ENCODE results near the gene INPP5F.
"Not testable (repeated sequence)": the region's sequence is repeated elsewhere in the genome, so short reads cannot be mapped to it uniquely, and the experiment has no call there.

Gene INPP5F

DNA sequence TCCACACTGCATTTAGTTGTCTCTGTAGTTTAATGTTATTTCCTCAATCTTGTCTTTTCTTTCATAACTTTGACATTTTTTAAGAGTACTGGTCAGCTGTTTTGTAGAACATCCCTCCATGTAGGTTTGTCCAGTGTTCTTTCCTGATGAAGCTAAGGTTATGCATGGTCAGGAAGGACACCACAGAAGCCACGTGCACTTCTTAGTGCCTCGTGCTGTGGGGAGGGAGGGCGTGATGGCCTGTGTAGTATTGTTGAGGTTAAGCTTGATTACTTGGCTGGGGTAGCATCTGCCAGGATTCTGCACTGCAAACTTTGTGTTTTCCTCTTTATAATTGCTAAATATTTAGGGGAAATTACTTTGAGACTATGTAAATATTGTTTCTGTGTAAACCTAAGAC is 98.4 kb downstream of the INPP5F start:
- no peak for DNase-seq (ENCODE audit: low spot score)

DNA sequence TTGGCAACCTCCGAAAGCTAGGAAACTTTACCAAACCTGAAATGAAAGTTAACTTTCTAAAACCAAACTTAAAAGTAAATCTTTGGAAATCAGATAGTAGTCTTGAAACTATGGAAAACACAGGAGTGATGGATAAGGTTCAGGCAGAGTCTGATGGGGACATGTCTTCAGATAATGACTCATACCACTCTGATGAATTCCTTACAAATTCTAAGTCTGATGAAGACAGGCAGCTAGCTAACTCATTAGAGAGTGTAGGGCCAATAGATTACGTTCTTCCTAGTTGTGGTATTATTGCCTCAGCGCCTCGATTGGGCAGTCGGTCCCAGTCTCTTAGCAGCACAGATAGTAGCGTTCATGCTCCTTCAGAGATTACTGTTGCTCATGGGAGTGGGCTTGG is 100.9 kb downstream of the INPP5F start:
- DNase-seq (ENCODE audit: low spot score) = no peak

DNA sequence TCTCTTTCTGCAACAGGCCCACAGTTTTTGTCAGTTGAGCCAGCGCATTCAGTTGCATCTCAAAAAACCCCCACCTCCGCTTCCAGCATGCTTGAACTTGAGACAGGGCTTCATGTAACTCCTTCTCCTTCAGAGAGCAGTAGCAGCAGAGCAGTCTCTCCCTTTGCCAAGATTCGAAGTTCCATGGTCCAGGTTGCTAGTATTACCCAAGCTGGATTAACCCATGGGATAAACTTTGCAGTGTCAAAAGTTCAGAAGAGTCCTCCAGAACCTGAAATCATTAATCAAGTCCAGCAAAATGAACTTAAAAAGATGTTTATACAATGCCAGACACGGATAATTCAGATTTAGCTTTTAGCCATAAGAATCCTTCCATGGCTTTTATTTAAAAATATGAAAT is 101.6 kb downstream of the INPP5F start:
- DNase-seq (ENCODE audit: low spot score) = no peak

DNA sequence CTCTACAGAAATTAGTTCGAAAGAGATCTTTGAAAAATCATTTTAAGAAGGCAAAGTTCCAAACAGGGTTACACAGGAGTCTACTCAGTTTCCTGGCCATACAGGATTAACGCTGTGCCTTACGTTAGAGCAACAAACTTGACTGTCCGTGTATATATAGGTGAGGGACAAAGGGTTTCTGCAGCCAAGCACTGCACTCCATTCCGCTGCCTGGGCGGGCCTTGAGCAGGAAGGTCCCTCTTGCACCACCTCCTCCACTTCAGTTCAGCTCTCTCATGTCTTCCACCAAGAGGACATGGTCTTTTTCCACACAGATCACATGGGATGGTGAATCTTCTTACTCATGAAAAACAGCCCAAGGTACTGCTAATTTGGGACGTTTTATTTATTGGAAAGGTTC is 103.6 kb downstream of the INPP5F start:
- no peak for DNase-seq (ENCODE audit: low spot score)

DNA sequence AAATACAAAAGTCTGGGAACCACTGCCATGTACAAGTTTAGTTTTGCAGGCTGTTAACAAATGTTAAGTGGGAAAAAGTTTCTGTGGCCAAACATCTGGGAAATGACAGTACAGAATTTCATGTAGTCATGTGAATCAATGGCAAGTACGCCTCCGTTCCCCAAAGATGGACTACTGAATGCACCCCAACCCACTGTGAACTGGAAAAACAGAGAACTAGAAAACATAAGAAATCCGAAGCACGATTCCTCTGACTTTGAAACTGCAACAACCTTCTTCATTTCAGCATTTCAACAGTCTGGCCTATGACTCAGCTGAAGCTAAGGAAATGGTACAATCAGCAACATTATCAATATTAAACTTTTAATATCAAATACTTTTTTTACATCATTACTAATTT is 105.0 kb downstream of the INPP5F start:
- no peak for DNase-seq (ENCODE audit: low spot score)

DNA sequence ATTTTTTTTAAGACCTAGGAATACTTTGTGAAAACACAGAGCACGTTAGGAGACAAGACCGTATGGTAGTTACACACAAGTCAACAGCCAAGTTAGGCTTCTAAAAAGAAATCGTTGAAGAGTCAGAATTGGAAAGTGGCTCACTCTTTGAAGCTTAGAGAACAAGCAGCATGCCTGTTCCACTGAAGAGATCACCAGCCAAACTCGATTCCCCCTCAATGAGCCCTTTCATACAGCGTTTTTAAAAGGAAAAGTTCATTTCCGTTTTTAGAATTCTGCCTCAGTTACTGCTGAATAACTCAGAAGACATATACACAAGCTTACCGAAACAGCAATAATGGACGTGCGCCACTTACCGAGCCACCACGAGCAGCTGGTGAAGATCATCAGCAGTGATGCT is 105.8 kb downstream of the INPP5F start:
- DNase-seq (ENCODE audit: low spot score) = no peak

DNA sequence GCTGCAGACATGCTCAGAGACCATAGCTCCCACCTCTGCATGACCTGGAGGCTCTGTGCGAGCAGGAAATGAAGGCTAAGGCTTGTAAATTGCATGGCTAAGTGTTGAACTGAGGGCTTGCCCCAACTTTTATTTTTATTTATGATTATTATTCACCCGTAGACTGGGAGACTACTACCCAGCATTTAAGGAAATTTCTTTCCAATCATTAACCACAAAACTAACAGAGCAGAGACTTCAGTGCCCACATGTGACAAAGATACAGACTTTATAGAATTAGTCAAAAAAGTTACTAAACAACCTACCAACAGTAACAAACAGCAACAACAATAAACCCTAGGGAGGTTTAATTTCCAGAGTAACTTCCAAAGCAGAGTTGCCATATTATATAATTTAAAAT is 107.1 kb downstream of the INPP5F start:
- DNase-seq (ENCODE audit: low spot score) = no peak

DNA sequence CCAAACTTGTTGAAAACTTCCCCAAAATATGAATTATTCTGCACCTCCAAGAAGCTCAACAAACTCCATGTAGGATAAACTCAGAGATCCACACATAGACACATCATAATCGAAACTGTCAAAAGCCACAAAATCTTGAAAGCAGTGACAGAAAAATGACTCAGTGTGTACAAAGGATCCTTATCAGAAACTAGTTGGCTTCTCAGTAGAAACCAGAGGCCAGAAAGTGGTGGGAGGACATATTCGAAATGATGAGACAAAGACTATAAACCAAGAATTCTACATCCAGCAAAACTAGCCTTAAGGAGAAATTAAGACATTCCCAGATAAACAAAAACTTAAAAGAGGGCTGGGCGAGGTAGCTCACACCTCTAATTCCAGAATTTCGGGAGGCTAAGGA is 108.3 kb downstream of the INPP5F start:
- no peak for DNase-seq (ENCODE audit: low spot score)

DNA sequence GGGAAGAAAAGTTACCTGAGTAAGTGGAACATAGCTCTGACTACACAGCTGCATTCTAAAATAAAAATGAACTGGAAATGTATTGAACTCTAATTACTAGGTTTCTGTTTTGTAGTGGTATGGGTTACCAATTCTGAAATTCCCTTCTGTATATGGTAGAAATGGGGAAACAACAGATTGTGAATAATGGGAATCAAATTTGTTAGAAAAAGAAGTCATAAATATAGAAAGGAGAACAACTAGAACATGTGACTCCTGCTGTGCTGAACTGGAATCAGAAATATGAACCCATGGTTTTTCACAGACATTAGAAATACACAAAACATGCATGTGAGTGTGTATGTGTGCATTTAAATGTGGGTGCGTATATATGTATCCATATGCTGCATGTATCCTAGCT is 119.8 kb downstream of the INPP5F start:
- DNase-seq (ENCODE audit: low spot score) = no peak

DNA sequence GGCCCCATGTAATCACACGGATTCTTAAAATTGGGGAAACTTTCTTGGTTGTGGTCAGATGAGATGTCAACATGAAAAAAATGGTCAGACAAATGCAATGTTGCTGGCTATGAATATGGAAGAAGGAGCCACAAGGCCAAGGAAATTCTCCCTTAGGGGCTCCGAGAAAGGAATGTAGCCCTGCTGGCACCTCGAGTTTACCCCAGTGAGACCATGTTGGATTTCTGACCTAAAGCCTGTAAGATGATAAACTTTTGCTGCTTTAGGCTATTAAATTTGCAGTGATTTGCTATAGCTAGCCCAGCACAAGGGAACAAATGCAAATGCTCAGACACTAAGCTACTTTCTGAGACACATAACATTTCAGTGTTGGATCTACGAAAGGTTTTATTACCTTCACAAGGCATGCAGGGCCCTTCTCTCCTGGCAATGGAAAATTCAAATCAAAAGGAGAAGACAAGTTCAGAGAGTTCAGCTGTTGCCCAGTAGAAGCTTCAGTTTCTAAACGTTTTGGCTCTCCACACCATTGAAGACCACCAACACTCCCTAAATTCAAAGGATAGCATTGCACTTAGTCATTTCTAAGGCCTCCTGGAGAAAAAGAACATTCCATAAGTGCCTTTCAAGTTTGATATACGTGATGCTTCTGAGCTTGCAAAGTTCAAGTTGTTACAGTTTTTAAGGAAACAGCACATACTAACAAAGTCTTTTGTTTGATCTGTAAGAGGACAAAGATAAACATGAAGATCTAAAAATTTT is 123.4 kb downstream of the INPP5F start:
- no peak for DNase-seq (ENCODE audit: low spot score)

DNA sequence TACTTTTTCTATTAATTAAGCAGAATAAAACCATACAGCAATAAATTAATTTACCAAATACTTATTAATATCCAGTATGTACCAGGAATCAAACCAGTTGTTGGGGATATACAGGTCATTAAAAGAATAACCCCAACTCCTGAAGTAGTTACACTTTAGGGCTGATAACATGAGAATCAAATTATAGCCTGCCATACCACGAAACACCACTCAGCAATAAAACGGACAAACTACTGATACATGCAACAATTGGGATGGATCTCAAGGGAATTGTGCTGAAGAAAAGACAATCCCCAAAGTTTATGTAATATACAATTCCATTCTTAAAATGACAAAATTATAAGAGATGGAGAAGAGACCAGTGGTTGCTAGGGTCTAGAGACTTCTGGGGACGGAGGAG is 124.1 kb downstream of the INPP5F start:
- DNase-seq (ENCODE audit: low spot score) = no peak

DNA sequence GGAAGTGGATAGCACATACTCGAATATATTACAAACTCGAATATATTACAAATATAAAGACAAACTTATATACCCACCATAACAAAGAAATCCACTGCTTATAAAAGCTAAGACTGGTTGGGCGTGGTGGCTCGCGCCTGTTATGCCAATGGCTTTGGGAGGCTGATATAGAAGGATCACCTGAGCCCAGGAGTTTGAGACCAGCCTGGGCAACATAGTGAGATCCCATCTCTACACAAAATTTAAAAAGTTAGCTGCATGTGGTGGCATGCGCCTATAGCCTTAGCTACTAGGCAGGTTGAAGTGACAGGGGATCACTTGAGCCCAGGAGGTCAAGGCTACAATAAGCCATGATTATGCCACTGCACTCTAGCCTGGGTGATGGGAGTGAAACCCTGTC is 126.4 kb downstream of the INPP5F start:
- no peak for DNase-seq (ENCODE audit: low spot score)

DNA sequence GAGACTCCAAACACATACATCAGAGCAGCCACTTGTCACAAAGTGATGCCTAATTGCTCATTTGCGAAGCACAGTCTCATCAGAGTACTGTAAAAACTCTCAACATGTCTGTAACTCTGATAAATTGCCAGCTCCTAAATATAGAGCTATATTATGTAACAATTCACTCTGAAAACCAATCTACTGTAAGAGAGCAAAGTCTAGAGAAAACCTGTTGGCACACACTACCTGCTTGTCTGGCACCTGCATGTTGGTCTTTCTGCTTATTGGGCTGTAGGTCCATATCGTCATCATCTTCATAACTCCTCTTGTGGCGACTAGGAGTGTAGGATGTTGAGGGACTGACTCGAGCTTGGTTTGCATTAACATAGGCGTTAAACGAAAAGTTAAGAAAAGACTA is 127.0 kb downstream of the INPP5F start:
- no peak for DNase-seq (ENCODE audit: low spot score)

DNA sequence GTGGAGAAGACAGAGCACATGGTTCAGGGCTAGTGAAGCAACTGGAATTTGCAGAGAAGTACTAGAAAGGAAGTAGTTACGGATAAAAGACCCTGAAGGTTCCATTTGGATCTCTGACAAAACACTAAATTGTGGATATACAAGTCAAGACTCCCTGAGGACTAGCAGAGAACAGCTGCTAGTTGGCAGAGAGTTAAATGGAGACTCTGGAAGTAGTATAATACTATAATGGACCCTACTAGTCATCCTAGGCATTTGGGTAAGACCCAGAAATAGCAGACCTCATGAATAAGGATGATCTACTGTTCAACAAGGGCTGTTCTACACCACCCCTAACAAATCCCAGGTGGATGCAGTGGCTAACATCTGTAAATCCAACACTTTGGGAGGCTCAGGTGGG is 127.7 kb downstream of the INPP5F start:
- no peak for DNase-seq (ENCODE audit: low spot score)

DNA sequence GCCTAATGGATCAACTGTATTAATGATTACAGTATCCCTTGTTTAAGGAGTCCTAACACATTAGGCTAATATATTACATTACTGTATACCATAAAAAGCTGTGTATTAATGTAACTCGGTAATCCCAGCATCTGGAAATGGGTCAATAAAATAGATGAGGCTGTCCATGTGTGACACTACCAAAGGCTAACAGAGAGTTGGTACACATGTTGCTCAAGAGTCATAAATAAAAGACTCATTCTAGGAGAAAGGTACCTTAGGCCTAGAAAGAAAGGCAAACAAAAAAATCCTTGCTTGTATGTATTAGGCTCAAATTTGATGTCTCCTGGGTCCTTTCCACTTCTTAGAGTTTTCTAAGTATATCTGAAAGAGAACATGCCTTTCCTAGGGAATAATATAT is 132.2 kb downstream of the INPP5F start:
- no peak for DNase-seq (ENCODE audit: low spot score)

DNA sequence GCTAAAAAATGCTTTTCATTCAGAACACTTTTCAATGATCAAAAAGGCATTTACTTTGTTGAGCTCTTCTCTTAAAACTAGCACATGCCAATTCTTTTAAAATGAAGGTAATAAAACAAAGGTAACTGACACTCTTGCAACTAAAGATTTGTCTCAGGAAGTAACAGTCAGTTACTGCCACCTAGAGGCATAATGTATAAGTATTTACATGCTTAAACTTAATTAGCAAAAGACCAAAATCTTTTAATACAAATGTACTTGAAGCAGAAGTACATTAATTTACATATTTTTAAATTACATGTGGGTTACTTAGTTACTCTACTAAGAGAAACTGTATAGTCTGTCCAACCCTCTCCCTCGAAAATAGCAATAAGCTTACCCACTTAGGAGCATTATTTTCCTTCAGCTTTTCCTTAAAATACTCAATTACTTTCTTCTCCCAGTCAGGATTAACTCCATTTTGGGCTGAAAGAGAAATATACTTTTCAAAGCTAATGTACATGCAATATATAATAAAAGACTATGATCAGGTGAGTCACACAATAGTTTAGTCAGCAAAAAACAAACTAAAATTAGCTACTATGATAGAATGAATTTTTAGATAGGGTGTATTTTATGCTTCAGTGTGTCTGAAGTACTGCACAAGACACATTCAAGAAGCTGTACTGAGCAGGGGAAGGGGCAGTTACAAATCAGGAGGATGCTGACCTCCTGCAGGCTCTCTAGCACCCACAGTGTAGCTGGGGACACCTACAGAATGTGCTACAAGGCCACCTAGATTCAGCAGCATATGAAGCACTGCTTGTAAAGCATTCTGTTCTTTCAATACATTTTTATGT is 133.8 kb downstream of the INPP5F start:
- DNase-seq (ENCODE audit: low spot score) = no peak

DNA sequence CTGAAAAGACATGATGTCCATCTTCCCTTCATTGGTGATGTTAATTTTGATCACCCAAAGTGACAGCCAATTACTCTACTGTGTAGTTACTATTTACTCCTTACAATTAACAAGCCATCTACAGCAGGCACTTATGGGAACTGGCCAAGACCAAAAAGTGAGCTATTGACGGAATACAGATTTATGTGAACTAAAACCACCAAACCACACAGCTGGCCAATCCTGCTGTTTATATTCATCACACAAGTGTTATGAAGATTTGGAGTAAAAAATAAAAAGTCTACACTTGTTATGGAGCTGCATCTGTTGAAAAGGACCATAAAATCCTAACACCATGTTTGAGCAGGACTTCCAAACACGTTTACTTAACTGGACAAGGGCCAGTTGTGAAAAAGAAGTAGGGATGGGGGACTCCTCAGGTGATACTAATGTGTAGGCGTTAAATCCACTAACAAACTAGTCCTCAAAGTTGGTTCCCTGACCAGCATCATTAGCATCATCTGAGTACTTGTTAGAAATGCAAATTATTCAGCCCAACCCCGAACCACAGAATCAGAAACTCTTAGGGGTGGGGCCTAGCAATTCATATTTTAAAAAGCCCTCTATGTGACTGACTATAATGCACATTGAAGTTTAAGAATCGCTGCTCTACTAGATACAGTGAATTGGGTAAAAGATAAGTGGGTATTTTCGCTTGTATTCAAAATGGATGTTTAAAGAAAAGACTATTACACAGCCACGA is 135.2 kb downstream of the INPP5F start:
- DNase-seq (ENCODE audit: low spot score) = no peak

DNA sequence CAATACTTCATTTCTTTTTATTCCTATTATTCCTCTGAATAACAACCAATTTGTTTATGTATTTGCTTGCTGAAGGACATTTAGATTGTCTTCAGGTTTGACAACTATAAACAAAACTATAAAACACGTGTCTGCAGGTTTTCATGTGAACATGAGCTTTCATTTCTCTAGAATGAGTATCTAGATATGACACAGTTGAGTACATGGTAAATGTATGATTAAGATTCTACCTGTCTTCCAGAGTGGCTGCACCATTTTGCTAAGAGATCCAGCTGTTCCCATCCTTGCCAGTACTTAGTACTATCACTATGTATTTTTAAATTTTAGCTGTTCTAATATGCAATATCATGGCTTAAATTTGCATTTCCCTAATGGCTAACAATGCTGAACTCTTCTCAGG is 136.7 kb downstream of the INPP5F start:
- DNase-seq (ENCODE audit: low spot score) = no peak

DNA sequence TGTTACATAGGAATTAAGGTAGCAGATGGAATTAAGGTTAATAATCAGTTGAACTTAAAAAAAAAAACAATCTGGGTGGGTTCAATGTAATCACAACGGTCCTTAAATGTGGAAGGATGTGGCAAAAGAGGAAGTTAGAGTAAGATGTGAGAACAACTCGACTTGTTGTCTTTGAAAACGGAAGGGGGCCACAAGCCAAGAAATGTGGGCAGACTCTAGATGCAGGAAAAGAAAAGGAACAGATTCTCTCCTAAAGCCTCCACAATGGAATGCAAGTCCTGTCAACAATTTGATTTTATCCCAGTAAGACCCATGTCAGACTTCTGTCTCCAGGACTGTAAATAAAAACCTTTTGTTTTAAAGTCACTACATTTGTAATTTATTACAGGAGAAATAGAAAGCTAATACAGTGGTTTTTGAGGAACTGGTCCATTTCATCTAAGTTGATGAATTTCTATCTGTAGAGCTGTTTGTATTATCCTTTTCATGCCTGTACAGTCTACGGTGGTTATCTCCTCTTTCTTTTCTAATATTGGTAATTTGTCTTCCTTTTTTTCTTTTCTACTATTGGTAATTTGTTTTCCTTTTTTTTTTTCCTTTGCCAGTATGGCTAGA is 138.2 kb downstream of the INPP5F start:
- no peak for DNase-seq (ENCODE audit: low spot score)

DNA sequence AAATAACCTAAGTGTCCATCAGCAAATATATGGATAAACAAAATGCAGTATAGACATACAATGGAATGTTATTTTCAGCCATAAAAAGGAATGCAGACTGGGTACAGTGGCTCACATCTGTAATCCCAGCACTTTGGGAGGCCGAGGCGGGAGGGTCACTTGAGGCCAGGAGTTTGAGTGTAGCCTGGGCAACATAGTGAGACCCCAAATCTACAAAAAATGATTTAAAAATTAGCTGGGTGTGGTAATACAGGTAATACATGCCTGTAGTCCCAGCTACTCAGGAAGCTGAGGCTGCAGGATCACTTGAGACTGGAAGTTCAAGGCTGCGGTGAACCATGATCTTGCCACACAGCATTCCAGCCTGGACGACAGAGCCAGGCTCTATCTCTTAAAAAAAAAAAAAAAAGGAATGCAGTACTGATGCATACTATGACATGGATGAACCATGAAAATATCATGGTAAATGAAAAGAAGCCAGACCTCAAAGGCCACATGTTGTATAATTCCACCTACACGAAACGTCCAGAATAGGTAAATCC is 139.9 kb downstream of the INPP5F start:
- no peak for DNase-seq (ENCODE audit: low spot score)

DNA sequence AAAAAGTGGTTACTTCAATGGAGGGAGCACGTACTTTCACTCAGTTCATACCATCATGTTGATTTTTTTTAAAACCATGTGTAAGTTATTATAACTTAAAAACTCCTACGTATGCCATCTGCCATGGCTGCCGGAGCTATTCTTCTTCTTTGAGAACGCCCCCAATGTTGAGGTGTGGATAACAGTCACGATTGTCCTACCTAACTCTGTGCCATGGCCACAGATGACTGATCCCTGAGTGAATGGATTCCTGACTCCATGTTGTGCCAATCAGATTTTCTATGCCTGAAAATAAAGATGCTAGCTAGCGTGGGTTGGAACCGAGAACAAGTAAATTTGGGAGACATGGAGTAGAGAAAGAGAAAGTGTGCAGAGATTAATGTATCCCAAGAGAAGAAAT is 141.5 kb downstream of the INPP5F start:
- no peak for DNase-seq (ENCODE audit: low spot score)

DNA sequence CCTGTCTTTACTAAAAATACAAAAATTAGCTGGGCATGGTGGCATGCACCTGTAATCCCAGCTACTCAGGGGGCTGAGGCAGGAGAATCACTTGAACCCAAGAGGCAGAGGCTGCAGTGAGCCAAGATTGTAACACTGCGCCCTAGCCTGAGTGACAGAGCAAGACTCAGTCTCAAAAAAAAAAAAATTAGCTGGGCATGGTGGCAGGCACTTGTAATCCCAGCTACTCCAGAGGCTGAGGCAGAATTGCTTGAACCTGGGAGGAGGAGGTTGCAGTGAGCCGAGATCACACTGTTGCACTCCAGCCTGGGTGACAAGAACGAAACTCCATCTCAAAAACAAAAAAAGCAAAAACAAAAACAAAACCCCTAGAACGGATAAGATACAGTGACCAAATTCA is 143.5 kb downstream of the INPP5F start:
- DNase-seq (ENCODE audit: low spot score) = not testable (repeated sequence)

All from D341Med (cell line).